Measurements from ENCODE around the gene ZDHHC12.

ZDHHC12 gene

DNA sequence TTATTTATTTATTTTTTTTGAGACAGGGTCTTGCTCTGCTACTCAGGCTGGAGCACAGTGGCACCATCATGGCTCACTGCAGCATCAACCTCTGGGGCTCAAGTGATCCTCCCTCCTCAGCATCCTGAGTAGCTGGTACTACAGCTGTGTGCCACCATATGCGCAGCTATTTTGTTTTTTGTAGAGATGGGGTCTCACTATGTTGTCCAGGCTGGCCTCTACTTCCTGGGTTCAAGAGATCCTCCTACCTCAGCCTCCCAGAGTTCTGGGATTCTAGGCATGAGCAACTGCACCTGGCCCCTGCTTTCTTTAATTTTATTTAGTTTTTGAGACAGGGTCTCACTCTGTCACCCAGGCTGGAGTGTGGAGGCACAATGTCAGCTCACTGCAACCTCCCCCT lies 19.5 kb upstream of the ZDHHC12 start:
- H3K4me3 ChIP-seq (ENCODE audit: low read depth, low read length): no peak overlapping the region
- TF ChIP-seq, protein P1, sequence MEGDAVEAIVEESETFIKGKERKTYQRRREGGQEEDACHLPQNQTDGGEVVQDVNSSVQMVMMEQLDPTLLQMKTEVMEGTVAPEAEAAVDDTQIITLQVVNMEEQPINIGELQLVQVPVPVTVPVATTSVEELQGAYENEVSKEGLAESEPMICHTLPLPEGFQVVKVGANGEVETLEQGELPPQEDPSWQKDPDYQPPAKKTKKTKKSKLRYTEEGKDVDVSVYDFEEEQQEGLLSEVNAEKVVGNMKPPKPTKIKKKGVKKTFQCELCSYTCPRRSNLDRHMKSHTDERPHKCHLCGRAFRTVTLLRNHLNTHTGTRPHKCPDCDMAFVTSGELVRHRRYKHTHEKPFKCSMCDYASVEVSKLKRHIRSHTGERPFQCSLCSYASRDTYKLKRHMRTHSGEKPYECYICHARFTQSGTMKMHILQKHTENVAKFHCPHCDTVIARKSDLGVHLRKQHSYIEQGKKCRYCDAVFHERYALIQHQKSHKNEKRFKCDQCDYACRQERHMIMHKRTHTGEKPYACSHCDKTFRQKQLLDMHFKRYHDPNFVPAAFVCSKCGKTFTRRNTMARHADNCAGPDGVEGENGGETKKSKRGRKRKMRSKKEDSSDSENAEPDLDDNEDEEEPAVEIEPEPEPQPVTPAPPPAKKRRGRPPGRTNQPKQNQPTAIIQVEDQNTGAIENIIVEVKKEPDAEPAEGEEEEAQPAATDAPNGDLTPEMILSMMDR (IDR thresholded peaks at IDR 0.05; ENCODE audit: low read depth, low read length): no peak

DNA sequence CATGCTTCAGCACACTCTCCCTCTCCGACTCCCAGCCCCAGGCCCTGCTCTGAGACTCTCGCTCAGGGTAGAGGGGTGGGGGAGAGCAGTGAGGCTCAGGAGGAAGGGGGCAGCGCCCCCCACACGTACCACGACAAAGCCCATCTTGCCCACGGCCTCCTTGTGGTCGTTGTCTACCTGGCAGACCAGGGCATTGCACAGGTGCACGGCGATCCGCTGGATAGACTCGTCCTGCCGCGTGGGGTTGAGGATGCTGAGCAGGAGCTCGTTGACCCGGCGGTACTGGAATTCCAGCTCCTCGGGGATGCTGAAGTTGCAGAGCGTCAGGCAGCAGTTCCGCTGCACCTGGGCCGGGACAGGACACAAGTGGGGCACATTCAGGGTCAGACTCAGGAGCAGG lies 18.5 kb upstream of the ZDHHC12 start:
- no peak overlapping the region for H3K4me3 ChIP-seq (ENCODE audit: low read depth, low read length)
- TF ChIP-seq, protein P1 (IDR thresholded peaks at IDR 0.05; ENCODE audit: low read depth, low read length): no peak

DNA sequence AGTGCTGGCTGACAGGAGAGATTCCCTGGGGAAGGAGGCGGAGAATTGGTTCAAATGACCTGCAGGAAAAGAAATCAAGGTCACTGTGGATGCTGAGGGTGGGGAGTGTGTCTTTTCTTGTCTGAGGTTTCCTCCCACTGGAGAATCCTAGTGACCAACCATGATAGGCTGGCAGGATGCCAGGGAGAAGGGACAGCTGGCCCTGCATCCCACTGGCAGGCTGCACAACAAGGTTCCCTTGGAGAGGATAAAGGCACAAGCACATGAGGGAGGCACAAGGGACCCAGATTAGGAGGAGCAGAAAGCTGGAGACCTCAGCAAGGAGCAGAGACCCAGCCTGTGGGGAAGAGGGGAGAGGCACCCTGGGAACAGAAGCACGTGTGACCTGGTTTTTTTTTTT lies 11.4 kb upstream of the ZDHHC12 start:
- TF ChIP-seq, protein P1 (IDR thresholded peaks at IDR 0.05; ENCODE audit: low read depth, low read length): no peak
- no peak overlapping the region for H3K4me3 ChIP-seq (ENCODE audit: low read depth, low read length)

DNA sequence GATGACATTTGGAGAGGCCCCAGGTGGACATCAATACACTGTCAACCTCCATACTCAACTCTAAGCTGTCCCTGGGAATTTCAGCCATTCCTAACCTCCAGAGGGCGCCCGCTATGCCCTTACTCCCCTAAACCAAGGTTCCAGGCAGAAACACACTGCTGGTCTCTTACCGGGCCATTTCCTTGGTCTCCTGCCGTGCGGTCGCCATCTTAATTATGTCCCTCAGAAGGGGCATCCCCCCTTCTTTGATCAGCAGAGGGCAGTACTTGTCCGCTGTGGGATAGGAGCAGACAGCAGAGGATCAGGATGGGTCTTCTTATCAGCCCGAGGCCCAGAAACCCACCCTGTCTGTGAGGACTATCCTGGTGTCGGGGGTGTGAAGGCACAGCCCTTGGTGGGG lies 9.3 kb upstream of the ZDHHC12 start:
- H3K4me3 ChIP-seq (ENCODE audit: low read depth, low read length): no peak overlapping the region
- TF ChIP-seq, protein P1 (IDR thresholded peaks at IDR 0.05; ENCODE audit: low read depth, low read length): peak; percentile 64

DNA sequence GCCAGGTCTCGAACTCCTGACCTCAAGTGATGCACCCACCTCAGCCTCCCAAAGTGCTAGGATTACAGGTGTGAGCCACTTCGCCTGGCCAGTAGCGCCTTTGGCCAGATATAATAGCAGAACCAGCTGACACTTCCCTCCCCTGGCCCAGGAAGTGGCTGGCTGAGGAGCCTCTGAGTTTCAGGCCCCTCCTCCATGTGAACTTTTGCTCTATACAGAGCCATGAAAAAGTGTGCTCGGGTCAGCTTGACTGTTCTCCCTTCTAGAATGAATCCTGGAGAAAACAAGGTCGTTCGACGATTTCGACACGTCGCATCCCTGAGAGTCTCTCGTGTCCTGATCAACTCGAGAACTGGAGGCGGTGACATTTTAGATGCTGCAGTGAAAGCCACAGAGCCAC lies 8.6 kb upstream of the ZDHHC12 start:
- no peak overlapping the region for H3K4me3 ChIP-seq (ENCODE audit: low read depth, low read length)
- TF ChIP-seq, protein P1 (IDR thresholded peaks at IDR 0.05; ENCODE audit: low read depth, low read length): no peak

DNA sequence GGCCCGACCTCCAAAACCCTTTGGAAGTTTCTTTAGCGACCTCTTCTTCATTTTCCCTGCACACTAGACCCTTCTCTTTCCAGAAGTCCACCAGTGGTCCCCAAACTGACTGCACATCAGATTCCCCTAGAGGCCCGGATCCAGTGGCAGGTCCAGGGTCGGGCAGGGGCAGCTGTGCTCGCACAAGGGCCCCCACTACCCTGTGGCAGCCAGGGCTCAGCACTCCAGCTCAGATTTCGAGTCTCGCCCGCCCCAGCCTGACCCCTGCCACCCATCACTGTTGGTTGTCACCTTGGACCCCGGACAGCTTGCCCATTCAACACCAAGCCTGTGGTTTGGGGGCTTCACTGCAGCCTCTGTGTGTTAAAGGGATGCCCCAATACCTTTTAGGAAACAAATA lies 7.8 kb upstream of the ZDHHC12 start:
- TF ChIP-seq, protein P1 (IDR thresholded peaks at IDR 0.05; ENCODE audit: low read depth, low read length): no peak
- H3K4me3 ChIP-seq (ENCODE audit: low read depth, low read length): no peak overlapping the region

DNA sequence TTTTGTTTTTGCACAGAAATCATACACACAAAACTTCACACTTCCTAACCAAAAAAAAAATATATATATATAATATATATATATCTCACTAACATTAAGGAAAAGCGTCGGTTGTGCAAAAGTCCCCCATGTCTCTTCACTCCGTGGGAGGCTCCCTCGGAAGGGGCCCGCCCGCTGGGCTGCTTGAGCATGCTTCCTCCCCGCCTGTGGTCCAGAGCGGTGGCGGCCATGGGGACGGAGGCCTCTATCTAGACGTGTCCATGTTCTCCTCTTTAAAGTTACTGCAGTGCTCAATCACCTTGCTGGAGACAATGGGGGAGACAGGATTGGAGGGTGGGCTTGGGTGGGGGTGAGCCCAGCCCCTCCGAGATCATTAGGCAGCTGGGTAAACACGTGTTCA lies 7.2 kb upstream of the ZDHHC12 start:
- no peak overlapping the region for H3K4me3 ChIP-seq (ENCODE audit: low read depth, low read length)
- TF ChIP-seq, protein P1 (IDR thresholded peaks at IDR 0.05; ENCODE audit: low read depth, low read length): no peak

Measured in WI38 (cell line).